Measurements from ENCODE around the gene ZNF675. TPM values are rescaled to one million over a fixed set of nuclear protein-coding genes. Genes with fewer than 3 reads are reported as not detected.

ZNF675 gene
- total and polyA plus RNA-seq, 9 of the 15 experiments (the other 6 are each of a cell fraction or from before 2014, with no cell fraction given) = 12.9 to 26.5 (median 17.2) TPM

- TF ChIP-seq JUND (IDR thresholded peaks at IDR 0.05; ENCODE audit: borderline replicate concordance, low read depth, low read length) = no peak
- TF ChIP-seq JUND (tag; IDR thresholded peaks at IDR 0.05; ENCODE audit: borderline replicate concordance, low read depth, low read length) = no peak; the same call in 2 of the 3 replicates
- TF ChIP-seq SRSF9 (IDR thresholded peaks at IDR 0.05; ENCODE audit: borderline replicate concordance, low read depth, low read length) = no peak
- peak; percentile 63 for TF ChIP-seq PBX2 (CRISPR knock-in tag; IDR thresholded peaks at IDR 0.05; ENCODE audit: low read depth)
- TF ChIP-seq PBX2 (tag; conservative IDR thresholded peaks at IDR 0.05; ENCODE audit: low read depth) = peak; percentile 79
- TF ChIP-seq XRCC3 (IDR thresholded peaks at IDR 0.05) = no peak
- no peak for TF ChIP-seq DPF2 (IDR thresholded peaks at IDR 0.05)
- TF ChIP-seq ELF2 (CRISPR knock-in tag; IDR thresholded peaks at IDR 0.05) = no peak
- peak; percentile 93 for TF ChIP-seq PKNOX1 (IDR thresholded peaks at IDR 0.05)
- no peak for TF ChIP-seq SIX5 (IDR thresholded peaks at IDR 0.05; ENCODE audit: borderline replicate concordance in 1 of 2, insufficient read depth in 1 of 2, low read depth in 1 of 2, low read length in 2 of 2)
- TF ChIP-seq YY1 (IDR thresholded peaks at IDR 0.05; ENCODE audit: borderline replicate concordance in 1 of 3, control insufficient read depth in 1 of 3, extremely low read depth in 1 of 3, insufficient read depth in 3 of 3, insufficient read length in 1 of 3, insufficient replicate concordance in 2 of 3, low read depth in 1 of 3, low read length in 2 of 3) = peak; percentile 68 to 91 (median 82)
- 0 out of 2 replicates have a peak, but pooled peaks have one; percentile 8 for TF ChIP-seq ARID1B (IDR thresholded peaks at IDR 0.05)
- TF ChIP-seq SRF (CRISPR knock-in tag; IDR thresholded peaks at IDR 0.05) = no peak
- no peak for TF ChIP-seq TOE1 (IDR thresholded peaks at IDR 0.05; ENCODE audit: borderline replicate concordance)
- TF ChIP-seq TOE1 (CRISPR knock-in tag; IDR thresholded peaks at IDR 0.05; ENCODE audit: borderline replicate concordance, low read depth) = no peak
- TF ChIP-seq NCOR1 (IDR thresholded peaks at IDR 0.05) = no peak
- TF ChIP-seq RFX1 (IDR thresholded peaks at IDR 0.05) = no peak
- TF ChIP-seq ETV1 (tag; conservative IDR thresholded peaks at IDR 0.05; ENCODE audit: low read depth) = no peak
- TF ChIP-seq CREB3 (tag; conservative IDR thresholded peaks at IDR 0.05; ENCODE audit: low read depth) = no peak
- no peak for TF ChIP-seq ZBTB1 (CRISPR knock-in tag; IDR thresholded peaks at IDR 0.05; ENCODE audit: borderline replicate concordance, low read depth)
- TF ChIP-seq SLC30A9 (CRISPR knock-in tag; IDR thresholded peaks at IDR 0.05) = no peak
- no peak for TF ChIP-seq ATF1 (CRISPR knock-in tag; IDR thresholded peaks at IDR 0.05)
- TF ChIP-seq ATF1 (tag; IDR thresholded peaks at IDR 0.05) = peak; percentile 74
These were observed at the start of gene ZNF675 (continued) for GRCh38 chr19:23686621-23687423.
